HepG2 (cell line): ENCODE measurements around the gene RAP1A. TPM values are rescaled to one million over a fixed set of nuclear protein-coding genes. Genes with fewer than 3 reads are reported as not detected.

ENCODE experiments used
- ATAC-seq: fragments of 200-7000 bp; cut with Tn5 transposase; 3 replicates; pipeline ENCODE4 v1.9.1; 2020; ENCODE audit warnings: mild to moderate bottlenecking, moderate library complexity
- BruUV-seq: library from RNA; stranded (reverse); fragments of 400-500 nt; replicated peaks from 2 replicates; lab custom pipeline; 2021; lab: Mats Ljungman, UMichigan
- CTCF ChIA-PET: fragments of 300-600 bp; formaldehyde crosslinking; extraction: SDS; loops from one replicate; lab custom pipeline; 2021; ENCODE audit warnings: low total read pairs, inconsistent platforms, low intra/inter-chr PET ratio; lab: Yijun Ruan, JAX
- POLR2A ChIA-PET: fragments of 350-600 bp; sonication (Branson Sonifier 250); formaldehyde crosslinking; loops from one replicate; lab custom pipeline; 2020; ENCODE audit warnings: antibody characterized with exemption, inconsistent platforms; lab: Yijun Ruan, JAX
- DNase-seq: peaks from one replicate; pipeline ENCODE4 v3.0.0-alpha.2; 2015; ENCODE audit warnings: low spot score
- FAIRE-seq: peaks from 3 replicates; lab custom pipeline; 2011; peaks lifted over from hg19 to GRCh38; lab: Jason Lieb, UNC
- H2AFZ ChIP-seq: one replicate; pipeline ENCODE4 v1.6.1; 2011; ENCODE audit warnings: low read length, inconsistent platforms
- H3K27ac ChIP-seq: fragments of 300-600 bp; 3 replicates; pipeline ENCODE4 v1.8.0; 2011; ENCODE audit warnings: mixed run types, mild to moderate bottlenecking, mixed read lengths, low read length, inconsistent platforms; ENCODE audit not compliant: insufficient read depth; ENCODE audit errors: extremely low read length
- H3K27me3 ChIP-seq, 2 experiments: fragments of 200-600 bp in 1 of 2; 2 replicates in 1 of 2; 3 replicates in 1 of 2; pipeline versions ENCODE4 v1.6.0 to v1.8.0; 2011; ENCODE audit warnings: low read length in 2 of 2, mild to moderate bottlenecking in 2 of 2, moderate library complexity in 2 of 2, inconsistent platforms in 1 of 2; ENCODE audit not compliant: insufficient read depth in 2 of 2, control insufficient read depth in 1 of 2
- H3K36me3 ChIP-seq, 2 experiments: fragments of 200-600 bp in 1 of 2; replicated peaks in 1 of 2; 2 replicates in 1 of 2; 3 replicates in 1 of 2; pipeline versions ENCODE4 v1.5.1 to v1.8.0; 2011; ENCODE audit warnings: low read length in 2 of 2, inconsistent platforms in 1 of 2; ENCODE audit not compliant: insufficient read depth in 2 of 2, control insufficient read depth in 1 of 2
- H3K4me1 ChIP-seq: 2 replicates; pipeline ENCODE4 v1.5.1; 2012; ENCODE audit warnings: low read length, inconsistent platforms; ENCODE audit not compliant: insufficient read depth
- H3K4me2 ChIP-seq: 2 replicates; pipeline ENCODE4 v1.6.0; 2011; ENCODE audit warnings: low read depth, low read length, inconsistent platforms
- H3K4me3 ChIP-seq, 3 experiments: fragments of 200-600 bp in 1 of 3; sonication (generic), shearing (Covaris generic) in 1 of 3; replicated peaks in 1 of 3; 2 replicates each; pipeline ENCODE4 v1.5.1; 2011 to 2016; ENCODE audit warnings: low read length in 3 of 3, inconsistent platforms in 2 of 3, low read depth in 2 of 3, mild to moderate bottlenecking in 2 of 3, control low read depth in 1 of 3, mixed read lengths in 1 of 3; ENCODE audit not compliant: insufficient read depth in 1 of 3
- H3K79me2 ChIP-seq: one replicate; pipeline ENCODE4 v1.6.1; 2011; ENCODE audit warnings: low read length, inconsistent platforms; ENCODE audit not compliant: insufficient read depth
- H3K9ac ChIP-seq: 2 replicates; pipeline ENCODE4 v1.6.0; 2011; ENCODE audit warnings: mild to moderate bottlenecking, low read depth, low read length, inconsistent platforms; ENCODE audit not compliant: insufficient read depth
- H3K9me3 ChIP-seq: 2 replicates; pipeline ENCODE4 v1.5.1; 2012; ENCODE audit warnings: mild to moderate bottlenecking, low read length
- H4K20me1 ChIP-seq: 2 replicates; pipeline ENCODE4 v1.6.0; 2011; ENCODE audit warnings: inconsistent platforms, mild to moderate bottlenecking, low read length, moderate library complexity; ENCODE audit not compliant: insufficient read depth
- HOXA9 ChIP-seq: sonication (generic); formaldehyde crosslinking; IDR thresholded peaks from 2 replicates; pipeline ENCODE4 v1.8.1; 2022; ENCODE audit warnings: missing genetic modification reagents, mild to moderate bottlenecking, moderate library complexity, borderline replicate concordance
- JUNB ChIP-seq: sonication (generic); formaldehyde crosslinking; IDR thresholded peaks from 2 replicates; pipeline ENCODE4 v1.8.0; 2022; ENCODE audit warnings: missing genetic modification reagents, mild to moderate bottlenecking, borderline replicate concordance
- TCF7 ChIP-seq: sonication (generic); IDR thresholded peaks from 2 replicates; pipeline ENCODE4 v1.6.1; 2016; ENCODE audit warnings: antibody characterized with exemption, low read depth
- ZBTB7A ChIP-seq: sonication (generic); formaldehyde crosslinking; IDR thresholded peaks from 2 replicates; pipeline ENCODE4 v1.8.0; 2022; ENCODE audit warnings: mild to moderate bottlenecking, missing genetic modification reagents
- ZC3H13 ChIP-seq: sonication (generic); formaldehyde crosslinking; IDR thresholded peaks from 2 replicates; pipeline ENCODE4 v1.8.1; 2023; ENCODE audit warnings: mild to moderate bottlenecking, missing genetic modification reagents, moderate library complexity
- ZNF570 ChIP-seq: sonication (generic); formaldehyde crosslinking; IDR thresholded peaks from 2 replicates; pipeline ENCODE4 v1.4.0; 2020; ENCODE audit warnings: mild to moderate bottlenecking, missing genetic modification reagents, borderline replicate concordance
- WGBS: methylation state at CpG from one replicate; pipeline ENCODE4 v1.1.6; 2017; ENCODE audit warnings: low lambda C conversion rate; 5-methylcytosine and 5-hydroxymethylcytosine counted together
- in situ Hi-C: cut with HindIII; loops from 2 replicates; pipeline ENCODE4 v1.10.0; 2017; ENCODE audit warnings: low pct_unique_long_range_greater_than_20kb; ENCODE audit not compliant: extremely low pct_ligation_motif_present
- intact Hi-C: fragments of 100-400 bp; cut with micrococcal nuclease; formaldehyde crosslinking; loops from one replicate; pipeline ENCODE4 v1.10.0; 2022; ENCODE audit not compliant: unreplicated experiment
- polyA plus RNA-seq, 8 experiments: library from polyadenylated mRNA; depleted of rRNA in 3 of 8; stranded (reverse) in 7 of 8; unstranded in 1 of 8; fragments of >200 nt; fragmentation: Illumina TruSeq in 4 of 8; extraction: Trizol in 4 of 8; gene quantifications; 2 replicates each; pipeline versions ENCODE4 v1.2.1 to v1.2.3, GENCODE V29; 2011 to 2016; ENCODE audit warnings: low read depth in 4 of 8, missing spikeins in 1 of 8, mixed read lengths in 1 of 8; ENCODE audit not compliant: insufficient read depth in 1 of 8
- total RNA-seq, 5 experiments: library from RNA; depleted of rRNA; stranded (reverse); fragments of >200 nt; fragmentation: Illumina TruSeq; extraction: Trizol; gene quantifications; 2 replicates each; pipeline ENCODE4 v1.2.3, GENCODE V29; 2016; ENCODE audit warnings: low read depth in 1 of 5
- TF ChIP-seq, protein P1 (sequence below): sonication (generic); formaldehyde crosslinking; IDR thresholded peaks from 2 replicates; pipeline ENCODE4 v1.8.0; 2023; ENCODE audit warnings: mild to moderate bottlenecking, missing genetic modification reagents
- TF ChIP-seq, protein P2 (sequence below): sonication (generic); formaldehyde crosslinking; IDR thresholded peaks from 2 replicates; pipeline ENCODE4 v1.8.0; 2022; ENCODE audit warnings: mild to moderate bottlenecking, missing genetic modification reagents; ENCODE audit not compliant: insufficient replicate concordance

The RAP1A gene
- total and polyA plus RNA-seq, 2 of the 13 experiments (the other 11 are each of a cell fraction or from before 2014, with no cell fraction given): 19.0 to 20.7 TPM

DNA sequence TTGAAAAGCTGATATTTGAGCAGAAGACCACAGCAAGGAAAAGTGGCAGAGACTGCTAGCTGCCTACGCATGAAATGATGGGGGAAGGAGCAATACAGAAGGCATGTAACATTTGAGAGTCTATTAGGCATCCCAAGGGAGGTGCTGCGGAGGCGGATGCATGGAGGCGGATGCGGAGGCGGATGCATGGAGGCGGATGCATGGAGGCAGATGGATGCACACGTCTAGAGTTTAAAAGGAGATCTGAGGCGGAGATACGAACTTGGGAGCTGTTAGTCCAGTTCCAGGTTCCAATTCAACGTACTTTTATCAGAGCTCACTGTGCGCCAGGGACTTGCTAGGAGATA, 135.4 kb downstream of the RAP1A start:
- Histone ChIP-seq H4K20me1 (no peaks in the 10 kb centered on the region), H3K9ac (peak overlapping the region; percentile 91), H3K9me3 (no peaks in the 10 kb centered on the region), H3K4me2 (peak overlapping the region; percentile 89), H3K79me2 (peaks cover 21% of the 10 kb centered on the region), H3K27me3 (no peaks in the 10 kb centered on the region; a peak in 1 of 5 replicates), H3K4me3 (peak overlapping the region; percentile 80 to 96 (median 87)), H2AFZ (peak overlapping the region; percentile 71), H3K36me3 (peaks cover 0 to 7% of the 10 kb centered on the region in 2 experiments; a peak in 3 of 5 replicates), H3K4me1 (peaks cover 41% of the 10 kb centered on the region), H3K27ac (peak overlapping the region; percentile 83)
- ChIA-PET POLR2A (interaction anchor here (0.6 to 3.4 kb wide), 3 partner anchors 17 to 219 kb away, joined by 3 to 22 read pairs (median 3); partner anchors contain the start of gene INKA2), CTCF (interaction anchor here (1.9 kb wide), 1 partner anchor 40 kb away, joined by 19 read pairs; no protein-coding TSS in a partner anchor)
- TSS peak; percentile 67 for BruUV-seq
- intact Hi-C loops: no loop called here
- DNase-seq (no peak), ATAC-seq (peak; percentile 31), FAIRE-seq (no peak)
- in situ Hi-C loops: loop anchor here (5.0 kb wide), 1 partner anchor 33 kb away; no protein-coding TSS in a partner anchor
- 0 out of 2 replicates have a peak, but pooled peaks have one; percentile 51 for TF ChIP-seq JUNB (CRISPR knock-in tag)
- TF ChIP-seq ZC3H13 (CRISPR knock-in tag): peak; percentile 29; the same call in 1 of the 2 replicates
- TF ChIP-seq, protein P1, sequence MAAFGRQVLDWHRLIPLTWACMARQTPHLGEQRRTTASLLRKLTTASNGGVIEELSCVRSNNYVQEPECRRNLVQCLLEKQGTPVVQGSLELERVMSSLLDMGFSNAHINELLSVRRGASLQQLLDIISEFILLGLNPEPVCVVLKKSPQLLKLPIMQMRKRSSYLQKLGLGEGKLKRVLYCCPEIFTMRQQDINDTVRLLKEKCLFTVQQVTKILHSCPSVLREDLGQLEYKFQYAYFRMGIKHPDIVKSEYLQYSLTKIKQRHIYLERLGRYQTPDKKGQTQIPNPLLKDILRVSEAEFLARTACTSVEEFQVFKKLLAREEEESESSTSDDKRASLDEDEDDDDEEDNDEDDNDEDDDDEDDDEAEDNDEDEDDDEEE (CRISPR knock-in tag): 0 out of 2 replicates have a peak, but pooled peaks have one; percentile 46
- TF ChIP-seq ZNF570 (CRISPR knock-in tag): no peak
- 0 out of 2 replicates have a peak, but pooled peaks have one; percentile 0 for TF ChIP-seq TCF7
- 0 out of 2 replicates have a peak, but pooled peaks have one; percentile 1 for TF ChIP-seq HOXA9
- TF ChIP-seq ZBTB7A: no peak
- TF ChIP-seq, protein P2, sequence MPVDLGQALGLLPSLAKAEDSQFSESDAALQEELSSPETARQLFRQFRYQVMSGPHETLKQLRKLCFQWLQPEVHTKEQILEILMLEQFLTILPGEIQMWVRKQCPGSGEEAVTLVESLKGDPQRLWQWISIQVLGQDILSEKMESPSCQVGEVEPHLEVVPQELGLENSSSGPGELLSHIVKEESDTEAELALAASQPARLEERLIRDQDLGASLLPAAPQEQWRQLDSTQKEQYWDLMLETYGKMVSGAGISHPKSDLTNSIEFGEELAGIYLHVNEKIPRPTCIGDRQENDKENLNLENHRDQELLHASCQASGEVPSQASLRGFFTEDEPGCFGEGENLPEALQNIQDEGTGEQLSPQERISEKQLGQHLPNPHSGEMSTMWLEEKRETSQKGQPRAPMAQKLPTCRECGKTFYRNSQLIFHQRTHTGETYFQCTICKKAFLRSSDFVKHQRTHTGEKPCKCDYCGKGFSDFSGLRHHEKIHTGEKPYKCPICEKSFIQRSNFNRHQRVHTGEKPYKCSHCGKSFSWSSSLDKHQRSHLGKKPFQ: peak; percentile 5
- 2% methylated on average over 12 of the region's 12 CpGs for WGBS
